OCI-LY7 (cell line): ENCODE data around the gene POSTN. TPM values are rescaled to one million over a fixed set of nuclear protein-coding genes. Genes with fewer than 3 reads are reported as not detected.

Source experiments
- BruUV-seq: library from RNA; stranded (reverse); fragments of 400-500 nt; replicated peaks from 2 replicates; lab custom pipeline; 2021; lab: Mats Ljungman, UMichigan
- CTCF ChIA-PET: fragments of 300-600 bp; sonication (Branson Sonifier 250); formaldehyde crosslinking; loops from one replicate; lab custom pipeline; 2022; ENCODE audit warnings: antibody characterized with exemption; ENCODE audit not compliant: unreplicated experiment; lab: Charles Lee
- POLR2A ChIA-PET: fragments of 300-600 bp; sonication (Branson Sonifier 250); formaldehyde crosslinking; loops from one replicate; lab custom pipeline; 2022; ENCODE audit warnings: antibody characterized with exemption; lab: Charles Lee
- DNase-seq: peaks from one replicate; pipeline ENCODE4 v3.0.0-alpha.2; 2015; ENCODE audit warnings: low spot score
- H2AFZ ChIP-seq: fragments of 200-600 bp; sonication (generic), shearing (Covaris generic); 2 replicates; pipeline ENCODE4 v1.6.1; 2014; ENCODE audit warnings: mild to moderate bottlenecking, antibody characterized with exemption, low read length, moderate library complexity
- H3K27ac ChIP-seq: fragments of 200-600 bp; sonication (generic); 2 replicates; pipeline ENCODE4 v1.5.1; 2014; ENCODE audit warnings: mixed run types, low read depth, mild to moderate bottlenecking, moderate library complexity, low read length, inconsistent platforms; ENCODE audit not compliant: poor library complexity, severe bottlenecking
- H3K36me3 ChIP-seq: fragments of 200-600 bp; sonication (generic); 2 replicates; pipeline ENCODE4 v1.6.1; 2014; ENCODE audit warnings: mild to moderate bottlenecking, antibody characterized with exemption, low read length, moderate library complexity, mixed read lengths; ENCODE audit not compliant: insufficient read depth
- H3K4me1 ChIP-seq: fragments of 200-600 bp; sonication (generic); 2 replicates; pipeline ENCODE4 v1.5.1; 2014; ENCODE audit warnings: mild to moderate bottlenecking, low read length; ENCODE audit not compliant: insufficient read depth, poor library complexity, severe bottlenecking
- H3K4me2 ChIP-seq: fragments of 200-600 bp; sonication (generic); 2 replicates; pipeline ENCODE4 v1.6.1; 2014; ENCODE audit warnings: mild to moderate bottlenecking, low read length
- H3K4me3 ChIP-seq: fragments of 200-600 bp; sonication (generic); 2 replicates; pipeline ENCODE4 v1.5.1; 2014; ENCODE audit warnings: mild to moderate bottlenecking, low read depth, low read length; ENCODE audit not compliant: poor library complexity, severe bottlenecking
- H3K79me2 ChIP-seq: fragments of 200-600 bp; sonication (generic); 2 replicates; pipeline ENCODE4 v1.6.1; 2016; ENCODE audit warnings: low read depth, mild to moderate bottlenecking, low read length, moderate library complexity, mixed read lengths; ENCODE audit not compliant: insufficient read depth
- H3K9me2 ChIP-seq: fragments of 200-600 bp; sonication (generic); 2 replicates; pipeline ENCODE4 v1.6.1; 2016; ENCODE audit warnings: mild to moderate bottlenecking, low read length, mixed read lengths; ENCODE audit not compliant: insufficient read depth
- H3K9me3 ChIP-seq: fragments of 200-600 bp; sonication (generic); 2 replicates; pipeline ENCODE4 v1.6.1; 2014; ENCODE audit warnings: mild to moderate bottlenecking, mixed run types, low read length, mixed read lengths
- H4K20me1 ChIP-seq: fragments of 200-600 bp; sonication (generic); 2 replicates; pipeline ENCODE4 v1.6.1; 2014; ENCODE audit warnings: mild to moderate bottlenecking, antibody characterized with exemption, low read length, moderate library complexity, mixed read lengths; ENCODE audit not compliant: insufficient read depth
- EZH2phosphoT487 ChIP-seq: fragments of 200-600 bp; sonication (generic); IDR thresholded peaks from 2 replicates; pipeline ENCODE4 v1.6.1; 2018; ENCODE audit warnings: low read depth, borderline replicate concordance, mild to moderate bottlenecking, mixed run types, antibody characterized with exemption, low read length, moderate library complexity, mixed read lengths
- intact Hi-C: fragments of 100-400 bp; cut with micrococcal nuclease; formaldehyde crosslinking; loops from one replicate; pipeline ENCODE4 v1.10.0; 2022; ENCODE audit not compliant: unreplicated experiment
- total RNA-seq, 2 experiments: library from RNA; depleted of rRNA in 1 of 2; stranded (reverse); fragments of >200 nt in 1 of 2; shearing (Covaris generic) in 1 of 2; gene quantifications; 2 replicates each; pipeline ENCODE4 v1.2.3, GENCODE V29; 2014 to 2022
- TF ChIP-seq, protein P1 (sequence below): fragments of 200-600 bp; sonication (generic); conservative IDR thresholded peaks from 2 replicates; pipeline ENCODE4 v1.5.1; 2014; ENCODE audit warnings: mild to moderate bottlenecking, antibody characterized with exemption, low read length, moderate library complexity, mixed read lengths

The POSTN gene
- total RNA-seq, 2 experiments from 2014 or later = not detected

DNA sequence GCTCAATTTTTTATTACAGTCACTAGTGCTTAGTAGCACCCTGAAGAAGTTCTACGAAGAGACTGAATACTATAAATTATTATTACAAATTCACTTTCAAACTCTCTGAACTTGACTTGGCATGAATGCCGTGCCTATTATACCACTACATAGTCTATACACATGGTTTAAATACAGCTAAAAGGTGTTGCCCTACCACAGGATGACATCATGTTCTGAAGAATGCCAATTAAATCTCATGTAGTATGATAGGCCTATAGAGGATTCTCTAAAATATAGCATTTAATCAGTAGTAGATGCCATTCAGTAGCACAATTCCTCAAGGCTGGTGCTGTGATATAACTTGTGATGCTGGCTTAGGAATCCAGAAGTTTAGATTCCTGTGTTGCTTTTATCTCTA, 16.7 kb upstream of the POSTN start:
- H3K79me2 ChIP-seq = no peaks in the 10 kb centered on the region
- H2AFZ ChIP-seq = no peak overlapping the region
- H3K9me2 ChIP-seq = no peaks in the 10 kb centered on the region
- H3K4me2 ChIP-seq = no peak overlapping the region
- no TSS peak for BruUV-seq
- H3K36me3 ChIP-seq = no peaks in the 10 kb centered on the region
- H3K4me1 ChIP-seq = no peaks in the 10 kb centered on the region
- CTCF ChIA-PET = no interaction called here
- no peak overlapping the region for H3K4me3 ChIP-seq
- no peak for TF ChIP-seq EZH2phosphoT487
- TF ChIP-seq, protein P1, sequence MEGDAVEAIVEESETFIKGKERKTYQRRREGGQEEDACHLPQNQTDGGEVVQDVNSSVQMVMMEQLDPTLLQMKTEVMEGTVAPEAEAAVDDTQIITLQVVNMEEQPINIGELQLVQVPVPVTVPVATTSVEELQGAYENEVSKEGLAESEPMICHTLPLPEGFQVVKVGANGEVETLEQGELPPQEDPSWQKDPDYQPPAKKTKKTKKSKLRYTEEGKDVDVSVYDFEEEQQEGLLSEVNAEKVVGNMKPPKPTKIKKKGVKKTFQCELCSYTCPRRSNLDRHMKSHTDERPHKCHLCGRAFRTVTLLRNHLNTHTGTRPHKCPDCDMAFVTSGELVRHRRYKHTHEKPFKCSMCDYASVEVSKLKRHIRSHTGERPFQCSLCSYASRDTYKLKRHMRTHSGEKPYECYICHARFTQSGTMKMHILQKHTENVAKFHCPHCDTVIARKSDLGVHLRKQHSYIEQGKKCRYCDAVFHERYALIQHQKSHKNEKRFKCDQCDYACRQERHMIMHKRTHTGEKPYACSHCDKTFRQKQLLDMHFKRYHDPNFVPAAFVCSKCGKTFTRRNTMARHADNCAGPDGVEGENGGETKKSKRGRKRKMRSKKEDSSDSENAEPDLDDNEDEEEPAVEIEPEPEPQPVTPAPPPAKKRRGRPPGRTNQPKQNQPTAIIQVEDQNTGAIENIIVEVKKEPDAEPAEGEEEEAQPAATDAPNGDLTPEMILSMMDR = no peak
- DNase-seq = no peak
- intact Hi-C loops = no loop called here
- H3K9me3 ChIP-seq = no peaks in the 10 kb centered on the region
- no peaks in the 10 kb centered on the region; the same call in 1 of the 2 replicates for H4K20me1 ChIP-seq
- no peak overlapping the region for H3K27ac ChIP-seq
- POLR2A ChIA-PET = no interaction called here

DNA sequence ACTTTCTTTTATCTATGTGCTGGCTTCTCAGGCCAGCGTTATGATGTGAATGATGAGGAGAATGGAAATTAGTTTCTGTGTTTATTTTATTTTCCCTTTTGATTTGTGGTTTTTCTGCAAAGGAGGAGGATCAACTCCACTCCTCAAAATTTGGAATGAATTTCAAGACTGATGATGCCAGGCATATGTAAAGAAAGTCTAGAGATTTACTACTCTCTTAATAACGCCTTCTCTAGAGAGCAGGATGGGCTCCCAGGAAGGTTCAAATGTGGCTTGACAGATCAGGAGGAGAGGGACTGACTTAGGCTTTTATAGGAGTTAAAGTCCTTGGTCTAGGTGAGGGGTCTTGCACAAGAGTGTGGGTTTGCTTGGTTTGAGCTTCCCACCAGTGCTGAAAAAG, 15.1 kb upstream of the POSTN start:
- Histone ChIP-seq H2AFZ (no peak overlapping the region), H3K9me2 (no peaks in the 10 kb centered on the region), H3K79me2 (no peaks in the 10 kb centered on the region), H3K4me3 (no peak overlapping the region), H4K20me1 (no peaks in the 10 kb centered on the region; the same call in 1 of the 2 replicates), H3K9me3 (no peaks in the 10 kb centered on the region), H3K4me2 (no peak overlapping the region), H3K4me1 (no peaks in the 10 kb centered on the region), H3K27ac (no peak overlapping the region), H3K36me3 (no peaks in the 10 kb centered on the region)
- DNase-seq = no peak
- CTCF ChIA-PET = no interaction called here
- TF ChIP-seq, protein P1 = no peak
- no peak for TF ChIP-seq EZH2phosphoT487
- intact Hi-C loops = no loop called here
- POLR2A ChIA-PET = no interaction called here
- BruUV-seq = no TSS peak

DNA sequence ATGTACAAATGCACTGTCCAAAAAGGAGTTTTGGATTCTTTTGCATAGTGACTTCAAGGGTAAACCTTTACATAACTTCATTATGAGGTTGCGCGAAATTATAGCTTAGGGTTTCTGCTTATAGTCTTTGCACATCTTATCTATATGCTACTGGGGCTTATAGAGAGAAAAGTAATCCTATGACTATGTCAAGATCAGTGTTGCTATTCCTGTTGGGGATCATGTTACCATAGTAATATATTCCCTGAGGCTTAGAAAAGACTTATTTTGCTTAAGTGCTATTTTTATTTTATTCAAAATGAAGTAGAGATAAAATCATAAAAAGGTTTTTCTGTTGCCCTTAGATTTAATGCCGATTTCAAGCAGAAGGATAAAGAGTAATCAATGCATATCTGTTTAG, 14.7 kb upstream of the POSTN start:
- H3K4me2 ChIP-seq = no peak overlapping the region
- TF ChIP-seq, protein P1 = no peak
- TF ChIP-seq EZH2phosphoT487 = no peak

More for the DNA sequence above, 14.7 kb upstream of the POSTN start:
- Histone ChIP-seq H4K20me1 (no peaks in the 10 kb centered on the region; the same call in 1 of the 2 replicates), H3K27ac (no peak overlapping the region), H3K9me3 (no peaks in the 10 kb centered on the region), H3K79me2 (no peaks in the 10 kb centered on the region), H3K4me3 (no peak overlapping the region), H3K9me2 (no peaks in the 10 kb centered on the region), H3K36me3 (no peaks in the 10 kb centered on the region), H3K4me1 (no peaks in the 10 kb centered on the region), H2AFZ (no peak overlapping the region)
- ChIA-PET CTCF (no interaction called here), POLR2A (no interaction called here)
- intact Hi-C loops = no loop called here
- no TSS peak for BruUV-seq
- no peak for DNase-seq
